Astrocyte (in vitro differentiated cells and primary cell): ENCODE results near the gene PRTN3.
"Not testable (repeated sequence)": the region's sequence is repeated elsewhere in the genome, so short reads cannot be mapped to it uniquely, and the experiment has no call there.

Source experiments
- EZH2 ChIP-seq: IDR thresholded peaks from 2 replicates; pipeline ENCODE4 v1.6.1; 2012; ENCODE audit warnings: mild to moderate bottlenecking, low read length, inconsistent platforms; ENCODE audit not compliant: insufficient read depth
- TF ChIP-seq, protein P1 (sequence below): IDR thresholded peaks from 2 replicates; pipeline ENCODE4 v1.5.1; 2011; ENCODE audit warnings: low read depth, mild to moderate bottlenecking, inconsistent platforms, low read length, moderate library complexity; ENCODE audit not compliant: insufficient read depth

- TF ChIP-seq, protein P1, sequence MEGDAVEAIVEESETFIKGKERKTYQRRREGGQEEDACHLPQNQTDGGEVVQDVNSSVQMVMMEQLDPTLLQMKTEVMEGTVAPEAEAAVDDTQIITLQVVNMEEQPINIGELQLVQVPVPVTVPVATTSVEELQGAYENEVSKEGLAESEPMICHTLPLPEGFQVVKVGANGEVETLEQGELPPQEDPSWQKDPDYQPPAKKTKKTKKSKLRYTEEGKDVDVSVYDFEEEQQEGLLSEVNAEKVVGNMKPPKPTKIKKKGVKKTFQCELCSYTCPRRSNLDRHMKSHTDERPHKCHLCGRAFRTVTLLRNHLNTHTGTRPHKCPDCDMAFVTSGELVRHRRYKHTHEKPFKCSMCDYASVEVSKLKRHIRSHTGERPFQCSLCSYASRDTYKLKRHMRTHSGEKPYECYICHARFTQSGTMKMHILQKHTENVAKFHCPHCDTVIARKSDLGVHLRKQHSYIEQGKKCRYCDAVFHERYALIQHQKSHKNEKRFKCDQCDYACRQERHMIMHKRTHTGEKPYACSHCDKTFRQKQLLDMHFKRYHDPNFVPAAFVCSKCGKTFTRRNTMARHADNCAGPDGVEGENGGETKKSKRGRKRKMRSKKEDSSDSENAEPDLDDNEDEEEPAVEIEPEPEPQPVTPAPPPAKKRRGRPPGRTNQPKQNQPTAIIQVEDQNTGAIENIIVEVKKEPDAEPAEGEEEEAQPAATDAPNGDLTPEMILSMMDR, result not testable (repeated sequence)
- TF ChIP-seq EZH2, result not testable (repeated sequence)
Observed at GRCh38 chr19:878751-879561, 38.2 kb downstream of the PRTN3 start.
